Erythroblast (primary cell): ENCODE measurements around the gene AS3MT.
A peak's percentile ranks its signal among the peaks of the same experiment; 100 is the strongest.

Experiments
- DNase-seq, 2 experiments: peaks; one replicate each; lab custom pipeline; 2025; lab: John Stamatoyannopoulos, UW
- GATA1 ChIP-seq: IDR thresholded peaks from 2 replicates; pipeline ENCODE4 v1.6.1; 2011; ENCODE audit warnings: low read depth, mild to moderate bottlenecking, control low read depth, low read length, moderate library complexity
- POLR2A ChIP-seq: IDR thresholded peaks from 2 replicates; pipeline ENCODE4 v1.6.1; 2011; ENCODE audit warnings: mild to moderate bottlenecking, low read length

Gene AS3MT

GRCh38 chr10:102876747-102877153 is 7.5 kb downstream of the AS3MT start:
- TF ChIP-seq GATA1 = no peak
- no peak for TF ChIP-seq POLR2A
- DNase-seq = no peak

- TF ChIP-seq POLR2A (no peak), GATA1 (no peak)
- no peak for DNase-seq
These were observed 9.4 kb downstream of the AS3MT start for GRCh38 chr10:102878629-102879028.

- TF ChIP-seq GATA1 (no peak), POLR2A (no peak)
- no peak for DNase-seq
These were observed 11.0 kb downstream of the AS3MT start for GRCh38 chr10:102880256-102880655.

- no peak for TF ChIP-seq POLR2A
- no peak for TF ChIP-seq GATA1
- DNase-seq = no peak
These were observed 18.8 kb downstream of the AS3MT start for GRCh38 chr10:102888048-102888447.

GRCh38 chr10:102894466-102895213 is 25.4 kb downstream of the AS3MT start:
- no peak for DNase-seq
- no peak for TF ChIP-seq GATA1
- no peak for TF ChIP-seq POLR2A

- no peak for DNase-seq
- TF ChIP-seq GATA1 (no peak), POLR2A (no peak)
These were observed 30.7 kb downstream of the AS3MT start for GRCh38 chr10:102900006-102900405.

GRCh38 chr10:102904346-102904745 is 35.1 kb downstream of the AS3MT start:
- TF ChIP-seq POLR2A = no peak
- no peak for TF ChIP-seq GATA1
- no peak for DNase-seq

- TF ChIP-seq GATA1 (no peak), POLR2A (no peak)
- no peak for DNase-seq
These were observed 37.2 kb downstream of the AS3MT start for GRCh38 chr10:102906507-102906906.

- TF ChIP-seq POLR2A (no peak), GATA1 (no peak)
- DNase-seq = no peak
These were observed 45.5 kb downstream of the AS3MT start for GRCh38 chr10:102914781-102915180.

- TF ChIP-seq POLR2A = no peak
- TF ChIP-seq GATA1 = no peak
These were observed 46.9 kb downstream of the AS3MT start for GRCh38 chr10:102916173-102916572.

GRCh38 chr10:102917314-102917961 is 48.2 kb downstream of the AS3MT start:
- TF ChIP-seq POLR2A (no peak), GATA1 (no peak)
- DNase-seq = peak; percentile 88 to 92

More at GRCh38 chr10:102916173-102916572, 46.9 kb downstream of the AS3MT start:
- DNase-seq = no peak

- DNase-seq = peak; percentile 100
- TF ChIP-seq GATA1 = no peak
- peak; percentile 90 for TF ChIP-seq POLR2A
These were observed 48.9 kb downstream of the AS3MT start, which contains the start of gene CNNM2 for GRCh38 chr10:102917962-102918816. TSS of gene CNNM2 (plus strand) at chr10:102918294. CDS start at chr10:102918481, 187 bp downstream.

- DNase-seq = peak; percentile 63 to 75
These were observed 49.6 kb downstream of the AS3MT start for GRCh38 chr10:102918817-102919245.

More at GRCh38 chr10:102918817-102919245, 49.6 kb downstream of the AS3MT start:
- TF ChIP-seq GATA1 (no peak), POLR2A (no peak)
